ENCODE results near the gene QRICH2.

QRICH2 gene

DNA sequence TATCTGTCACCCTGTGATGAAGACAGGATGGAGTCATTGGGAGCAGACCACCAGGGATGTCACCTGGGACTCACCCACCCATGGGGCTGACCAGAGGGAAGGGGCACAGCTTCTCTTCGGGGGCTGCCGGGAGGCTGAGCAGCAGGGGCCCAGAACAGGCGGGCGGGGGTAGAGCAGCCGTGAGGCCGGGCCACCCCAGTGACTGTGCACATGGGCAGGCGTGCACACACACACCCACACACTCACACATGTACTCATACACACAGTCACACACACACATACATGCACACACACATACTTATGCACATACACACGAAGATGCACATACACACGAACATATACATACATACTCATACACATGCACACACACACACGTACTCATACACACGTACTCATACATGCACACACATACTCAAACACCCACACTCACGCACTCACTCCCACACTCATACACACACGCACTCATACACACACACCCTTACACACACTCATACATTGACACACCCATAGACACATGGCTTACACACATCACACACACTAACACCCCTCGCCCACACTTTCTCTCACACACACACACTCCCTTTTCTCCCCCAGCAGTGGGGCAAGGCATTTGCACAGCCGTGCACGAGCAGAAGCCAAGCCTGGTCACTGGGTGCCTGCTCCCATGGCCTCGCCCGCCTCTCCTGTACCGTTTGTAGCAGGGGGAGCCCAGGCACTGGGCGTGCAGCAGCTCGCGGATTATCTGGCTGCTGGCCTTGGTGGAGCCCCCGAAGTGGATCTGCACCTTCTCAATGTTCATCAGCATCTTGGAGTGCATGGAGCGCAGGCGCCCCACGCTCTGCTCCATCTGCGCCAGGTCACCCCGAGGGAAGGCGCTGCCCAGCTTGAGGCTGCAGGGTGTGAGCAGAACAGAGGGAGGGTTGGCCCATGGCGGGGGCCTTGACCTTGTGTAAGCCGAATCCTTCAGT, 30.5 kb downstream of the QRICH2 start:
- no peaks in the 10 kb centered on the region for H3K9me3 ChIP-seq (ENCODE audit: insufficient read depth, low read length)
- H3K27me3 ChIP-seq (ENCODE audit: low read length): no peaks in the 10 kb centered on the region
- no peak overlapping the region for H3K4me3 ChIP-seq (ENCODE audit: insufficient read depth, low read length, poor library complexity, severe bottlenecking)
- no peak overlapping the region for H3K4me2 ChIP-seq (ENCODE audit: low read depth, low read length, poor library complexity, severe bottlenecking)
- no peak overlapping the region for H2AFZ ChIP-seq (ENCODE audit: low read depth, low read length, severe bottlenecking)
- no peaks in the 10 kb centered on the region for H3K79me2 ChIP-seq (ENCODE audit: insufficient read depth, low read length)
- TF ChIP-seq EZH2phosphoT487 (conservative IDR thresholded peaks at IDR 0.05; ENCODE audit: low read length): no peak
- TF ChIP-seq, protein P1, sequence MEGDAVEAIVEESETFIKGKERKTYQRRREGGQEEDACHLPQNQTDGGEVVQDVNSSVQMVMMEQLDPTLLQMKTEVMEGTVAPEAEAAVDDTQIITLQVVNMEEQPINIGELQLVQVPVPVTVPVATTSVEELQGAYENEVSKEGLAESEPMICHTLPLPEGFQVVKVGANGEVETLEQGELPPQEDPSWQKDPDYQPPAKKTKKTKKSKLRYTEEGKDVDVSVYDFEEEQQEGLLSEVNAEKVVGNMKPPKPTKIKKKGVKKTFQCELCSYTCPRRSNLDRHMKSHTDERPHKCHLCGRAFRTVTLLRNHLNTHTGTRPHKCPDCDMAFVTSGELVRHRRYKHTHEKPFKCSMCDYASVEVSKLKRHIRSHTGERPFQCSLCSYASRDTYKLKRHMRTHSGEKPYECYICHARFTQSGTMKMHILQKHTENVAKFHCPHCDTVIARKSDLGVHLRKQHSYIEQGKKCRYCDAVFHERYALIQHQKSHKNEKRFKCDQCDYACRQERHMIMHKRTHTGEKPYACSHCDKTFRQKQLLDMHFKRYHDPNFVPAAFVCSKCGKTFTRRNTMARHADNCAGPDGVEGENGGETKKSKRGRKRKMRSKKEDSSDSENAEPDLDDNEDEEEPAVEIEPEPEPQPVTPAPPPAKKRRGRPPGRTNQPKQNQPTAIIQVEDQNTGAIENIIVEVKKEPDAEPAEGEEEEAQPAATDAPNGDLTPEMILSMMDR (IDR thresholded peaks at IDR 0.05; ENCODE audit: insufficient read depth, low read length, poor library complexity, severe bottlenecking): no peak
- no peak overlapping the region for H3K27ac ChIP-seq (ENCODE audit: low read depth, low read length)
- H3K9me2 ChIP-seq (replicated peaks; ENCODE audit: insufficient read depth, low read length): no peaks in the 10 kb centered on the region
- no peak overlapping the region for H3K9ac ChIP-seq (ENCODE audit: low read length)
- H4K20me1 ChIP-seq (ENCODE audit: low read depth, low read length): no peaks in the 10 kb centered on the region
- H3F3A ChIP-seq (ENCODE audit: insufficient read depth): peaks cover 12% of the 10 kb centered on the region
- no peaks in the 10 kb centered on the region for H3K36me3 ChIP-seq (ENCODE audit: low read length)

DNA sequence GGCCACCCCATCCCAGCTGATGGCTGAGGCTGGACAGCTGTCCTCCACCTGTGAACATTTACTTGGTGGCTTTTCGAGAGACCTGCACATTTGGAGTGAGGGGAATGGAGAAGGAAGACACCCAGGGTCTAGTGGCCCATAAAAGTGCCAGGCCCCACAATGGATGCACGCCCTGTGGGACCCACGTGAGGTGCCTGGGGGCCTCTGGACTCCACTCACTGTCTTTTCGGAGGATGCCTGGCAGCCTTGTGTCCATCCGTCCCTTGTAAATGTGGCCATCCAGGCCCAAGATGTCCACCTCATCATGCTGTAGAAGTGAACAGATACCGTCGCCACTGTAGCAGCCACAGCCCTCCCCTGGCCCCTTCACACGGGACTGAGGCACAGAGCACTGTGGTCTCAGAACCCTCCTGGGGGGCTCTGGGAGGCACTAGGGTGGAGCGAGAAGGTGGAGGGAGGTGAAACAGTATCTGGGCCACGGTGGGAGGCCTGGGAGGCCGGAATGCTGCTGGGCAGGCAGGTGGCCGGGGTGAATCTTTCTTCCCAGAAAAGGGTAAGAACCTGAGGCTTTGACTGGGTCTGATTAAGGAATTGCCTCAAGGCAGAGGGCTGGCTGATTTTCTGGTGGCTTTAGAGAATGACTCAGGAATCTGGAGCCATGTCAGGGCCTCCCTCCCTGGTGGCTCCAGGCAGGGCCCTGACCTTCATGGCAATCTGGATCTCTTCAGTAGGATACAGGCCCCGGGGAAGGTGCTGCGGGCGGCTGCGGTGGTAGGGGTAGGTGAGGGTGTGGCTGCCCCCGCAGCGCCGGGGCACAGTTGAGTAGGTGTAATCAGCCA, 31.4 kb downstream of the QRICH2 start:
- Histone ChIP-seq H4K20me1 (ENCODE audit: low read depth, low read length) (no peaks in the 10 kb centered on the region), H3F3A (ENCODE audit: insufficient read depth) (peaks cover 17% of the 10 kb centered on the region), H3K27ac (ENCODE audit: low read depth, low read length) (peak overlapping the region; percentile 98), H3K27me3 (ENCODE audit: low read length) (no peaks in the 10 kb centered on the region), H3K4me2 (ENCODE audit: low read depth, low read length, poor library complexity, severe bottlenecking) (peak overlapping the region; percentile 19), H3K79me2 (ENCODE audit: insufficient read depth, low read length) (no peaks in the 10 kb centered on the region), H3K4me3 (ENCODE audit: insufficient read depth, low read length, poor library complexity, severe bottlenecking) (no peak overlapping the region), H3K36me3 (ENCODE audit: low read length) (no peaks in the 10 kb centered on the region), H3K9ac (ENCODE audit: low read length) (peak overlapping the region; percentile 13; the same call in 1 of the 2 replicates), H3K9me3 (ENCODE audit: insufficient read depth, low read length) (no peaks in the 10 kb centered on the region), H2AFZ (ENCODE audit: low read depth, low read length, severe bottlenecking) (no peak overlapping the region), H3K9me2 (replicated peaks; ENCODE audit: insufficient read depth, low read length) (no peaks in the 10 kb centered on the region)
- TF ChIP-seq EZH2phosphoT487 (conservative IDR thresholded peaks at IDR 0.05; ENCODE audit: low read length): no peak
- TF ChIP-seq, protein P1 (IDR thresholded peaks at IDR 0.05; ENCODE audit: insufficient read depth, low read length, poor library complexity, severe bottlenecking): no peak

DNA sequence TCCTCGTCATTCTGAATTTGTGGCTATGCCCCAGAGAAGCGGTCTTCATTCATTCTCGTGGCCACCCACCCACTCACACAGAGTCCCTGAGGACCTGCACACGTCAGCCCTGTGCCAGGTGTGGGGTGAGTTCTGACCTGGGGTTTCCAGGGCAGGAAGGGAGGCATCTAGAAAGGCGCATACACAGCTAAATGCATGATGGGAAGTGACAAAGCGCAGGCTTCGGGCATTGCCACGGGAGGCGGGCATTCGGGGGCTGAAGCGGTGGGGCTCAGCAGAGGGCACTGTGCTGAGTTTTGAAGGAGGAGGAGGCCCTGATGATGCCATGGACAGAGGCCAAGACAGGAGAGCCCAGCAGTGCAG, 32.0 kb downstream of the QRICH2 start:
- Histone ChIP-seq H2AFZ (ENCODE audit: low read depth, low read length, severe bottlenecking) (no peak overlapping the region), H3K4me2 (ENCODE audit: low read depth, low read length, poor library complexity, severe bottlenecking) (peak overlapping the region; percentile 19)

More for the DNA sequence above, 32.0 kb downstream of the QRICH2 start:
- H3F3A ChIP-seq (ENCODE audit: insufficient read depth): peaks cover 24% of the 10 kb centered on the region
- peak overlapping the region; percentile 98 for H3K27ac ChIP-seq (ENCODE audit: low read depth, low read length)
- TF ChIP-seq, protein P1 (IDR thresholded peaks at IDR 0.05; ENCODE audit: insufficient read depth, low read length, poor library complexity, severe bottlenecking): no peak
- no peak for TF ChIP-seq EZH2phosphoT487 (conservative IDR thresholded peaks at IDR 0.05; ENCODE audit: low read length)
- no peaks in the 10 kb centered on the region for H3K36me3 ChIP-seq (ENCODE audit: low read length)
- H3K9ac ChIP-seq (ENCODE audit: low read length): peak overlapping the region; percentile 13; the same call in 1 of the 2 replicates
- H3K4me3 ChIP-seq (ENCODE audit: insufficient read depth, low read length, poor library complexity, severe bottlenecking): no peak overlapping the region
- no peaks in the 10 kb centered on the region for H3K9me2 ChIP-seq (replicated peaks; ENCODE audit: insufficient read depth, low read length)
- H4K20me1 ChIP-seq (ENCODE audit: low read depth, low read length): no peaks in the 10 kb centered on the region
- no peaks in the 10 kb centered on the region for H3K79me2 ChIP-seq (ENCODE audit: insufficient read depth, low read length)
- no peaks in the 10 kb centered on the region for H3K9me3 ChIP-seq (ENCODE audit: insufficient read depth, low read length)
- H3K27me3 ChIP-seq (ENCODE audit: low read length): no peaks in the 10 kb centered on the region
